LNCaP clone FGC (cell line): Measurements from ENCODE around the gene CSHL1.
"Not testable (repeated sequence)": the region's sequence is repeated elsewhere in the genome, so short reads cannot be mapped to it uniquely, and the experiment has no call there.

Source experiments
- DNase-seq: peaks from one replicate; pipeline ENCODE4 v3.0.0-alpha.2; 2011; ENCODE audit warnings: low read depth
- H3K4me3 ChIP-seq: 2 replicates; pipeline ENCODE4 v1.5.1; 2011; ENCODE audit warnings: mild to moderate bottlenecking, low read depth, low read length, control low read depth
- CTCF ChIP-seq: IDR thresholded peaks from 2 replicates; pipeline ENCODE4 v1.5.1; 2012; ENCODE audit warnings: mild to moderate bottlenecking; ENCODE audit not compliant: control insufficient read depth, insufficient read depth; ENCODE audit errors: extremely low read depth

CSHL1 gene

GRCh38 chr17:63903787-63904201, 7.3 kb downstream of the CSHL1 start:
- not testable (repeated sequence) for H3K4me3 ChIP-seq, DNase-seq
- peak; percentile 44 for TF ChIP-seq CTCF

- DNase-seq, H3K4me3 ChIP-seq: not testable (repeated sequence)
Observed at GRCh38 chr17:63901971-63902370, 9.1 kb downstream of the CSHL1 start.

GRCh38 chr17:63898899-63899798, 11.9 kb downstream of the CSHL1 start:
- DNase-seq, result not testable (repeated sequence)

GRCh38 chr17:63896524-63897354, 14.3 kb downstream of the CSHL1 start, which contains the start of gene CSH1:
CSH1 (minus strand) TSS chr17:63896574; CDS start chr17:63896511, 63 bp downstream.
- not testable (repeated sequence) for DNase-seq, H3K4me3 ChIP-seq

More at GRCh38 chr17:63898899-63899798, 11.9 kb downstream of the CSHL1 start:
- H3K4me3 ChIP-seq, result not testable (repeated sequence)

GRCh38 chr17:63894821-63895220, 16.2 kb downstream of the CSHL1 start:
- not testable (repeated sequence) for DNase-seq, H3K4me3 ChIP-seq

- not testable (repeated sequence) for H3K4me3 ChIP-seq, DNase-seq
Observed at GRCh38 chr17:63894021-63894420, 17.0 kb downstream of the CSHL1 start.

GRCh38 chr17:63892316-63893037, 18.6 kb downstream of the CSHL1 start:
- DNase-seq, result not testable (repeated sequence)

GRCh38 chr17:63889026-63889848, 21.8 kb downstream of the CSHL1 start:
- peak; percentile 49 for TF ChIP-seq CTCF
- DNase-seq, result peak; percentile 11
- not testable (repeated sequence) for H3K4me3 ChIP-seq

More at GRCh38 chr17:63892316-63893037, 18.6 kb downstream of the CSHL1 start:
- not testable (repeated sequence) for H3K4me3 ChIP-seq

GRCh38 chr17:63885119-63885518, 25.9 kb downstream of the CSHL1 start:
- DNase-seq, H3K4me3 ChIP-seq: not testable (repeated sequence)

GRCh38 chr17:63882626-63883126, 28.4 kb downstream of the CSHL1 start:
- not testable (repeated sequence) for DNase-seq, H3K4me3 ChIP-seq
